HG03342 (cell line): ENCODE data around the gene DAGLB.
"Not testable (repeated sequence)": the region's sequence is repeated elsewhere in the genome, so short reads cannot be mapped to it uniquely, and the experiment has no call there.

Source experiments
- ATAC-seq: cut with Tn5 transposase; IDR thresholded peaks from one replicate; pipeline ENCODE4 v1.9.1; 2021; ENCODE audit warnings: mild to moderate bottlenecking, moderate library complexity; ENCODE audit not compliant: unreplicated experiment

The DAGLB gene

GRCh38 chr7:6461946-6462550 lies 14.3 kb upstream of the DAGLB start:
- no peak for ATAC-seq

GRCh38 chr7:6460990-6461584 lies 13.3 kb upstream of the DAGLB start:
- ATAC-seq: no peak

- no peak for ATAC-seq
Measured at GRCh38 chr7:6460303-6460702, 12.5 kb upstream of the DAGLB start.

DNA sequence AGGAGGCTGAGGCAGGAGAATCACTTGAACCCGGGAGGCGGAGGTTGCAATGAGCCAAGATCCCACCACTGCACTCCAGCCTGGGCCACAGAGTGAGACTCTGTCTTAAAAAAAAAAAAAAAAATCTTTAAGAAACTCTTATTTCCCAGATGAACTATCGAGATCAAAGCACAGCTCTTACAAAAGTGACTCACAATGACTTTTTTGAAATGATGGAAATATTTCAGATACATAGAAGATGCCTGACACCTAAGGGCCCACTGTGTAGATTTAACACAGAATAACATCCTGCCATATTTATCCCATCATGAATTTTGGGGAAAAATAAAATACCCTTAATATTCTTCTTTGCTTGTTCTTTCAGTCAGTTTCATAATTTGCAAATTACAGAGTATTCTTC lies 10.9 kb upstream of the DAGLB start:
- ATAC-seq: not testable (repeated sequence)

- no peak for ATAC-seq
Measured at GRCh38 chr7:6453734-6454133, 6.0 kb upstream of the DAGLB start.

DNA sequence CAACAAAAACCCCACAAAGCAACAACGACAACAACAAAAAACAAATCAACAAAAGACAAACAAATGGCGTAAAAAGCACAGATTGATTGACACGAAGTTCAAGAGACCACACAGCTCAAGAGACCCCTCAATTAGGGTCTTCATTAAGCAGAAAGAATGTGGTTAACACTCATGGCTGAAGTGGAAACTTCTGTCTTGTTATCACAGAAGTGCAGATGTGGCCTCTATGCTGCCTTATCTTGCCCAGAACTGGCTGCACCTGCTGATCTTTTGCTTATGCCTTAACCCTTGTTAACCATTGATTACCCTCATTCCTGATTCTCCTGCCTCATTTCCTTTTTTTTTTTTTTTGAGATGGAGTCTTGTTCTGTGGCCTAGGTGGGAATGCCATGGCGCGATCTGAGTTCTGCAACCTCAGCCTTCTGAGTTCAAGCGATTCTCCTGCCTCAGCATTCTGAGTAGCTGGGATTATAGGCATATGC lies 3.5 kb upstream of the DAGLB start:
- no peak for ATAC-seq

GRCh38 chr7:6450591-6450990 lies 2.8 kb upstream of the DAGLB start:
- not testable (repeated sequence) for ATAC-seq

- ATAC-seq: not testable (repeated sequence)
Measured at GRCh38 chr7:6449884-6450283, 2.1 kb upstream of the DAGLB start.

DNA sequence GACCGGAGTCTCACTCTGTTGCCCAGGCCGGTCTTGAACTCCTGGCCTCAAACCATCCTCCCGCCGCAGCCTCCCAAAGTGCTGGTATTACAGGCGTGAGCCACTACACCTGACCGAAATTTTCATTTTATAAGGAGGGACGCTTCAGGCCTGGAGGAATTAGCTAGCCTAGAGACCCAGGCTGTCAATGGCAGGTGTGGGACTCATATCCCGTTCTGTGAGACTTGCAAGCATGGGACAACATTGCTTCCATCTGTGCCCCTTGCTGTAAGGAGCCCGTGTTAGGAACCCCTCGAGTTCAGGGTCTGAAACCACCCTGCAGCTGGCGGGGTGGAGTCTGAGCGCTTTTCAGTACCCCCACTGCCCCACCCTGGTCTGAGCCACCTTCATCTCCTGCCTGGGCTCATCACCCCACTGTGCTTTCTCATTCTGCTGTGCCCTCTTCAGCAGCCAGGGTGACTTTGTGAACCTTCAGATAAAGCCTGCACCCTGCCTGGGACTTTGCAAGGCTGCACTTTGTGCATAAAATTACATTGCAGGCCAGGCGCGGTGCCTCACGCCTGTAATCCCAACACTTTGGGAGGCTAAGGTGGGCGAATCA lies 1.3 kb upstream of the DAGLB start:
- ATAC-seq: no peak

GRCh38 chr7:6446838-6447580 lies 745 bp downstream of the DAGLB start:
- peak; percentile 26 for ATAC-seq

- no peak for ATAC-seq
Measured at GRCh38 chr7:6444516-6445269, 3.1 kb downstream of the DAGLB start.

DNA sequence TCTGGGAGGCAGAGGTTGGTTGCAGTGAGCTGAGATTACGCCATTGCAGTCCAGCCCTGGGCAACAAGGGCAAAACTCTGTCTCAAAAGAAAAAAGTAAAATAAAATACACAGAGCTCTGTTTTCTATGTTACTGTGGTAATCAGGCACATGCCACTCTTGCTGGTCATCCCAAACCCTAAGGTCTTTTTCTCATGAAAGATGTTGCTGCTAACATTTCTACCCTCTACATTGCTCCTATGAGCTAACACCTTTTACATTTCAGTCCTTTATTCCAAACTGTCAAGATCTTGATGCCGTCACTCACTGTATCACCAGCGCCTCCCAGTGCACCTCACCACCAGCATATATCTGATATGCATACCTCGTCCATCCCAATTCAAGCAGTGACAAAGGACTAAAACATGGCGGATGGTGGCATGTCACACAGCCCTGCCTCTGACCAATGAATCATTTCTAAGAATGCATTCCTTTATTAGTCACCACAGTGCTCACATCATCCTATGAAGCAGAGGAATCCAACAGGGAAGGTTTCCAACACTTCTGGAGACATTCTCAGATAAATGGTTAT lies 4.3 kb downstream of the DAGLB start:
- ATAC-seq: no peak

DNA sequence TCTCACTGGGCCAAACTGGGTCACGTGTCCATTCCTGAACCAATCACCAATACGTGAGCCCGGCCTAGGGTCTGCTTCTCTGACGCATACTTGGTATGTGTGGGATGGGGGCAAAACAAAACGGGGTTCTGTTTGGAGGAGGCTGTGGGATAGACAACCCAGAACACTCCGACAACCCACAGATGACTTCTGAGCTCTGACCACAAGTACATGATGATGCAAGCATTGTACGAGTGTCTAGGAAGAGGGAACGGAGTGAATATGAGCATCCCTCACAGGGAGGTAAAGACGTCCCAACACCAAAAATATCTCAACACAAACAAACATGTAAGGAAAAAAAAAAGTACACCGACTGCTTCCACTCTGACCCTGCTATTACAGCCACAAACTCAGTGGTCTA lies 5.6 kb downstream of the DAGLB start:
- ATAC-seq: no peak

DNA sequence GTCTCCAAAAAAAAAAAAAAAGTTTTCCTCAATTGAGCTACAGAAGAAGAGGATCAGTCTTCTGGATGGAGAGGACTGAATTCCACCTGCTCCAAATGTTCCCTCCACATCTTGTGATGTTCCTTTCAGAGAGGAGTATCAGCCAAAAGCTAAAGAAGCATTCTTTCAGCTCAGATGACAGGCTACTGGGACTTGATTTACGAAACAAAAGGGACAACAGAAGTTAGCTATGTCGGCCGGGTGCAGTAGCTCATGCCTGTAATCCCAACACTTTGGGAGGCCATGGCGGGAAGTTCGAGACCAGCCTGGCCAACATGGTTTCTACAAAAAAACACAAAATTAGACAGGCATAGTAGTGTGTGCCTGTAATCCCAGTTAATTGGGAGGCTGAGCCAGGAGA lies 7.4 kb downstream of the DAGLB start:
- ATAC-seq: no peak

GRCh38 chr7:6438427-6438826 lies 9.3 kb downstream of the DAGLB start:
- no peak for ATAC-seq

DNA sequence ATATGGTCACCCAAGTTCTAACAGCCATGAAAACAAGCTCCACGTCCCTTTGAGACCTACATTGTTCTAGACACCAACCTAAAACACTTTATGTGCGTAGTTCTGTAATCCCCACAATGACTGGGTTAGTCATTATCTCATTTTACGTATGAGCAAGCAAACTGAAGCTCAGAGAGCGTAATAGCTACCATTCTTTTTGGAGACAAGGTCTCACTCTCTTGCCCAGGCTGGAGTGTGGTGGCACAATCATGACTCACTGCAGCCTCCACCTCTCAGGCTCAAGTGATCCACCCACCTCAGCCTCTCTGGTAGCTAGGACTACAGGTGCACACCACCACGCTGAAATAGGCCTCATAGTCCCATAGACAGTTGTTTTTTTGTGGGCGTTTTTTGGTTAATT lies 10.5 kb downstream of the DAGLB start:
- ATAC-seq: no peak

- ATAC-seq: peak; percentile 40
Measured at GRCh38 chr7:6436385-6436685, 11.4 kb downstream of the DAGLB start.

DNA sequence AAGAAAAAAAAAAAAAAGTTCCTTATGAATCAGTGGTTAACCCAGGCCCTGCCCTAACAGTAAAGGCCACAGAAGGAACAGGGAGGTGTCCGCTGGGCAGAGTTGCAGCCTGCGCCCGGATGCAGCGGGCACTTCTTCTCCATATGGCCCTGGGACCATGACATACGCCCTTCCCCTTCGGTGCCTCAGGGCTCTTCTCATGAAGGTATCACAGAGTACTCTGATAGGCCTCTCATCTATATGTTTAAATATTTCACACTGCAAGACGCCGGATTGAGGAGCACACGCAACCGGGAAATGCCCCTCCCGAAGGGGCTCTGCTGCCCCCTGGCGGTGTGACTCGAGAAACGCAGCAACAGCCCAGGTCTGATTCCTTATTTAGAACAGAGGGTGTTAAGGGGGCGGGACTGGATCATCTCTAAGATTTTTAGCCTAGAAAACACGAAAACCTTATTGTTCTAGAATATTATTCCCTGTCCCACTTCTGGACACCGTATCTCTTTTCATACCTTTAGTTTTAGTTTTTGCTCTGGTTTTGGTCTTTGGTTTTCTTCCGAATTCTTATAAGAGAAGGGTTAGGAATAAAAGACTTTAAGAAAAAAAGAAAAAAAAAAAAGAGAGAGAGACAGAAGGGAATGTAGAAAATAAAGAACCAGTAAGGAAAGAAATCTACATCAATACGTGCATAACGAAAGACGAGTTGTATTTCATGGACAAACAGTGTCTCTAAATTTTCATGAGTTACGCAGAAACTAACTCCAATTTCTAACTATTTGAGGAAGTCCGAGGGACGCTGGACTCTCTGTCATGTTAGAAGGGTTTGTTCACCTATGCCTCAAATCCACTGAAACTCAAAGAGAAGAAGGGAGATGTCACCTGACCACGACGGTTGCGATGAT lies 12.0 kb downstream of the DAGLB start:
- ATAC-seq: peak; percentile 79

- no peak for ATAC-seq
Measured at GRCh38 chr7:6433784-6434615, 13.8 kb downstream of the DAGLB start.
